ENCODE measurements around the gene PYGB.
"Not testable (repeated sequence)": the region's sequence is repeated elsewhere in the genome, so short reads cannot be mapped to it uniquely, and the experiment has no call there.

Gene PYGB

GRCh38 chr20:25308083-25308491 lies 60.2 kb downstream of the PYGB start:
- Histone ChIP-seq H3K4me1 (peaks cover 44% of the 10 kb centered on the region), H3K4me2 (peak overlapping the region; percentile 80), H3K27me3 (no peaks in the 10 kb centered on the region)

GRCh38 chr20:25308671-25309394 lies 60.9 kb downstream of the PYGB start:
- Histone ChIP-seq H3K27me3 (no peaks in the 10 kb centered on the region), H3K9ac (peak overlapping the region; percentile 54; the same call in 1 of the 2 replicates), H4K20me1 (peaks cover 12% of the 10 kb centered on the region; the same call in 1 of the 2 replicates), H3K9me3 (peaks cover 3% of the 10 kb centered on the region; the same call in 1 of the 2 replicates), H3K27ac (peak overlapping the region; percentile 68), H3K4me2 (peak overlapping the region; percentile 80), H3K4me1 (peaks cover 47% of the 10 kb centered on the region), H3K4me3 (no peak overlapping the region), H3K36me3 (peaks cover 51% of the 10 kb centered on the region)
- no peak for TF ChIP-seq Cebpa-rat (IDR thresholded peaks at IDR 0.05)

More at GRCh38 chr20:25308083-25308491, 60.2 kb downstream of the PYGB start:
- Histone ChIP-seq H3K4me3 (no peak overlapping the region), H3K9ac (0 out of 2 replicates have a peak overlapping the region, but pooled peaks have one; percentile 54), H3K36me3 (peaks cover 53% of the 10 kb centered on the region), H3K9me3 (peaks cover 3% of the 10 kb centered on the region; the same call in 1 of the 2 replicates), H3K27ac (peak overlapping the region; percentile 68), H4K20me1 (peaks cover 12% of the 10 kb centered on the region; the same call in 1 of the 2 replicates)
- no peak for TF ChIP-seq Cebpa-rat (IDR thresholded peaks at IDR 0.05)

- H3K9me3 ChIP-seq, result peaks cover 3% of the 10 kb centered on the region; the same call in 1 of the 2 replicates
- TF ChIP-seq Cebpa-rat (IDR thresholded peaks at IDR 0.05), result no peak
- peaks cover 51% of the 10 kb centered on the region for H3K36me3 ChIP-seq
- no peak overlapping the region for H3K4me3 ChIP-seq
- H3K27ac ChIP-seq, result peak overlapping the region; percentile 68
- H3K4me1 ChIP-seq, result peaks cover 48% of the 10 kb centered on the region
- H4K20me1 ChIP-seq, result peaks cover 12% of the 10 kb centered on the region; the same call in 1 of the 2 replicates
- peak overlapping the region; percentile 80 for H3K4me2 ChIP-seq
- H3K27me3 ChIP-seq, result no peaks in the 10 kb centered on the region
- H3K9ac ChIP-seq, result peak overlapping the region; percentile 67; the same call in 1 of the 2 replicates
These were observed 61.7 kb downstream of the PYGB start for GRCh38 chr20:25309395-25310267.

GRCh38 chr20:25310268-25310920 lies 62.5 kb downstream of the PYGB start:
- Histone ChIP-seq H4K20me1 (peaks cover 12% of the 10 kb centered on the region; the same call in 1 of the 2 replicates), H3K4me3 (no peak overlapping the region), H3K9me3 (peaks cover 3% of the 10 kb centered on the region; the same call in 1 of the 2 replicates), H3K27ac (peak overlapping the region; percentile 68), H3K27me3 (no peaks in the 10 kb centered on the region), H3K4me2 (peak overlapping the region; percentile 80), H3K9ac (peak overlapping the region; percentile 67), H3K4me1 (peaks cover 48% of the 10 kb centered on the region), H3K36me3 (peaks cover 53% of the 10 kb centered on the region)
- TF ChIP-seq Cebpa-rat (IDR thresholded peaks at IDR 0.05), result no peak

GRCh38 chr20:25310921-25311728 lies 63.2 kb downstream of the PYGB start:
- Histone ChIP-seq H3K9ac (peak overlapping the region; percentile 67), H3K4me2 (peak overlapping the region; percentile 80), H3K36me3 (peaks cover 60% of the 10 kb centered on the region), H4K20me1 (peaks cover 12% of the 10 kb centered on the region; the same call in 1 of the 2 replicates), H3K4me3 (no peak overlapping the region), H3K27me3 (no peaks in the 10 kb centered on the region), H3K4me1 (peaks cover 48% of the 10 kb centered on the region), H3K27ac (peak overlapping the region; percentile 68), H3K9me3 (peaks cover 3% of the 10 kb centered on the region; the same call in 1 of the 2 replicates)
- TF ChIP-seq Cebpa-rat (IDR thresholded peaks at IDR 0.05), result no peak

GRCh38 chr20:25312716-25313115 lies 64.8 kb downstream of the PYGB start:
- not testable (repeated sequence) for H3K9me3 ChIP-seq, H3K4me2 ChIP-seq, H3K27me3 ChIP-seq, H3K27ac ChIP-seq, H3K9ac ChIP-seq, H3K4me3 ChIP-seq
- Histone ChIP-seq H4K20me1 (peaks cover 12% of the 10 kb centered on the region; the same call in 1 of the 2 replicates), H3K4me1 (peaks cover 58% of the 10 kb centered on the region), H3K36me3 (peaks cover 55% of the 10 kb centered on the region)

GRCh38 chr20:25313593-25313992 lies 65.7 kb downstream of the PYGB start:
- Histone ChIP-seq H3K4me2 (peak overlapping the region; percentile 17; the same call in 1 of the 2 replicates), H3K4me3 (no peak overlapping the region), H3K36me3 (peaks cover 46% of the 10 kb centered on the region), H4K20me1 (peaks cover 12% of the 10 kb centered on the region; the same call in 1 of the 2 replicates), H3K27me3 (no peaks in the 10 kb centered on the region), H3K4me1 (peaks cover 58% of the 10 kb centered on the region), H3K9ac (no peak overlapping the region), H3K9me3 (peaks cover 3% of the 10 kb centered on the region; the same call in 1 of the 2 replicates), H3K27ac (no peak overlapping the region)
- no peak for TF ChIP-seq Cebpa-rat (IDR thresholded peaks at IDR 0.05)

GRCh38 chr20:25314497-25315417 lies 66.9 kb downstream of the PYGB start:
- no peak for TF ChIP-seq Cebpa-rat (IDR thresholded peaks at IDR 0.05)
- H3K9me3 ChIP-seq, result peaks cover 3% of the 10 kb centered on the region; the same call in 1 of the 2 replicates
- no peak overlapping the region; the same call in 1 of the 2 replicates for H3K27ac ChIP-seq
- H3K9ac ChIP-seq, result no peak overlapping the region
- H4K20me1 ChIP-seq, result peaks cover 5% of the 10 kb centered on the region; the same call in 1 of the 2 replicates
- H3K27me3 ChIP-seq, result no peaks in the 10 kb centered on the region
- H3K4me1 ChIP-seq, result peaks cover 58% of the 10 kb centered on the region
- H3K4me2 ChIP-seq, result no peak overlapping the region
- no peak overlapping the region for H3K4me3 ChIP-seq
- H3K36me3 ChIP-seq, result peaks cover 47% of the 10 kb centered on the region

Measured in BLaER1 (cell line).